ENCODE results near the gene BSPH1.
"Not testable (repeated sequence)": the region's sequence is repeated elsewhere in the genome, so short reads cannot be mapped to it uniquely, and the experiment has no call there.

The BSPH1 gene

GRCh38 chr19:47992070-47992469, at the start of gene BSPH1:
Gene BSPH1 (minus strand): TSS chr19:47992170. CDS start chr19:47992081, 89 bp downstream.
- no peak for DNase-seq

- DNase-seq = no peak
Measured at GRCh38 chr19:48036765-48037164, 44.8 kb upstream of the BSPH1 start.

GRCh38 chr19:48033604-48034003, 41.6 kb upstream of the BSPH1 start:
- DNase-seq = no peak

- no peak for DNase-seq
Measured at GRCh38 chr19:48030073-48030472, 38.1 kb upstream of the BSPH1 start.

- DNase-seq = no peak
Measured at GRCh38 chr19:48029431-48029830, 37.5 kb upstream of the BSPH1 start.

GRCh38 chr19:48025480-48025879, 33.5 kb upstream of the BSPH1 start:
- DNase-seq = no peak

- DNase-seq = no peak
Measured at GRCh38 chr19:48023518-48023917, 31.5 kb upstream of the BSPH1 start.

- DNase-seq = no peak
Measured at GRCh38 chr19:48023011-48023410, 31.0 kb upstream of the BSPH1 start.

- DNase-seq = no peak
Measured at GRCh38 chr19:48020686-48021085, 28.7 kb upstream of the BSPH1 start.

- DNase-seq = no peak
Measured at GRCh38 chr19:48010932-48011758, 19.2 kb upstream of the BSPH1 start.

GRCh38 chr19:48006762-48007161, 14.8 kb upstream of the BSPH1 start:
- no peak for DNase-seq

GRCh38 chr19:48004236-48004635, 12.3 kb upstream of the BSPH1 start:
- no peak for DNase-seq

- no peak for DNase-seq
Measured at GRCh38 chr19:48000846-48001245, 8.9 kb upstream of the BSPH1 start.

GRCh38 chr19:47998800-47999199, 6.8 kb upstream of the BSPH1 start:
- DNase-seq = no peak

- no peak for DNase-seq
Measured at GRCh38 chr19:47996230-47996727, 4.3 kb upstream of the BSPH1 start.

- no peak for DNase-seq
Measured at GRCh38 chr19:47994209-47994802, 2.3 kb upstream of the BSPH1 start, which contains the start of gene ELSPBP1. Gene ELSPBP1 (plus strand): TSS chr19:47994632. CDS start chr19:48008668, 14,036 bp downstream.

- DNase-seq = no peak
Measured at GRCh38 chr19:47991191-47991808, 670 bp downstream of the BSPH1 start.

- DNase-seq = no peak
Measured at GRCh38 chr19:47973529-47973928, 18.4 kb downstream of the BSPH1 start.

GRCh38 chr19:47955936-47956335, 36.0 kb downstream of the BSPH1 start:
- DNase-seq = not testable (repeated sequence)

- DNase-seq = not testable (repeated sequence)
Measured at GRCh38 chr19:47952132-47952531, 39.8 kb downstream of the BSPH1 start.

GRCh38 chr19:47949852-47950521, 42.0 kb downstream of the BSPH1 start:
- DNase-seq = not testable (repeated sequence)

GRCh38 chr19:47928581-47928980, 63.4 kb downstream of the BSPH1 start:
- DNase-seq = not testable (repeated sequence)

- DNase-seq = not testable (repeated sequence)
Measured at GRCh38 chr19:47920107-47920506, 71.9 kb downstream of the BSPH1 start.

Data from C1 segment of cervical spinal cord (tissue), 14 donors.